Pancreas (tissue), 10 donors: ENCODE results near the gene PCDHA2. TPM values are rescaled to one million over a fixed set of nuclear protein-coding genes. Genes with fewer than 3 reads are reported as not detected.
"Not testable (repeated sequence)": the region's sequence is repeated elsewhere in the genome, so short reads cannot be mapped to it uniquely, and the experiment has no call there.

Source experiments
- ATAC-seq, 4 donors: fragments of 200-7000 bp; cut with Tn5 transposase; one replicate each; pipeline versions ENCODE4 v1.8.0 to v1.9.1; 2020; ENCODE audit warnings: mild to moderate bottlenecking in 4 of 4, moderate library complexity in 4 of 4
- DNase-seq, 6 donors: peaks; one replicate each; pipeline ENCODE4 v3.0.0-alpha.2; 2020
- FAIRE-seq: peaks from 2 replicates; lab custom pipeline; 2012; peaks lifted over from hg19 to GRCh38; lab: Jason Lieb, UNC
- H3K27ac ChIP-seq, 4 donors: fragments of 200-600 bp; sonication (generic); 1 replicate in 3 of 4; 2 replicates in 1 of 4; pipeline versions ENCODE4 v1.5.0 to v1.8.0; 2020
- H3K27me3 ChIP-seq, 4 donors: fragments of 200-600 bp; one replicate each; pipeline ENCODE4 v1.8.0; 2021
- H3K36me3 ChIP-seq, 3 donors: fragments of 200-600 bp; sonication (generic) in 1 of 3; one replicate each; pipeline versions ENCODE4 v1.5.0 to v1.8.0; 2020 to 2021
- H3K4me1 ChIP-seq, 3 donors: fragments of 200-600 bp; one replicate each; pipeline ENCODE4 v1.8.0; 2021
- H3K4me3 ChIP-seq, 4 donors: fragments of 200-600 bp; sonication (generic) in 2 of 4; one replicate each; pipeline versions ENCODE4 v1.5.0 to v1.8.0; 2020 to 2021
- H3K9me3 ChIP-seq, 4 donors: fragments of 200-600 bp; one replicate each; pipeline ENCODE4 v1.8.0; 2021
- CTCF ChIP-seq, 4 donors: fragments of 200-600 bp; sonication (generic) in 3 of 4; IDR thresholded peaks; one replicate each; pipeline versions ENCODE4 v1.5.0 to v1.8.0; 2021; ENCODE audit warnings: antibody characterized with exemption in 4 of 4
- WGBS, 2 donors: extraction: QIAGEN DNeasy Blood & Tissue Kit; methylation state at CpG; one replicate each; pipeline ENCODE4 v1.1.7; 2013; 5-methylcytosine and 5-hydroxymethylcytosine counted together
- intact Hi-C, 3 donors: fragments of 100-400 bp; cut with DNase I; formaldehyde crosslinking; loops; one replicate each; pipeline versions ENCODE4 v1.11.1 to v1.14.2; 2022
- polyA plus RNA-seq, 2 donors: library from polyadenylated mRNA; stranded (reverse); fragments of 200-250 nt; gene quantifications; one replicate each; pipeline ENCODE4 v1.2.3, GENCODE V29; 2013
- total RNA-seq, 6 donors: library from RNA; stranded (reverse); fragmentation: NEBNext Ultra II Directional in 4 of 6; extraction: Animal tissue kit (Norgen Biotek cat#: 25700) in 4 of 6; gene quantifications; one replicate each; pipeline versions ENCODE4 v1.2.1 to v1.2.4, GENCODE V29; 2021 to 2023
- donor health status: healthy with polysubstance abuse.
- donor health status: DM: no; HTN: no; CAD: no; lungs with moderate emphysema.
- donor health status: DM: no; HTN: no; CAD: no.
- donor health status: control.
- donor health status: control.
- donor health status: Bipolar disorder and iron deficiency.
- donor health status: DM: yes; HTN: yes; CAD: no.
- donor health status: DM: no; HTN: no; CAD: no.
- donor health status: DM: no; HTN: no; CAD: no.
- donor health status: DM: yes; HTN: yes; CAD: no.

PCDHA2 gene
- total and polyA plus RNA-seq, 8 donors = 0.08 to 0.40 (median 0.17) TPM; not detected in 1

GRCh38 chr5:140802781-140803271, 8.2 kb downstream of the PCDHA2 start:
- Histone ChIP-seq H3K36me3 (no peaks in the 10 kb centered on the region), H3K4me3 (no peak overlapping the region), H3K27me3 (peaks cover 0 to 5% (median 0%) of the 10 kb centered on the region in 4 donors), H3K9me3 (peaks cover 0 to 8% (median 2%) of the 10 kb centered on the region in 4 donors), H3K4me1 (no peaks in the 10 kb centered on the region), H3K27ac (no peak overlapping the region)
- 33 to 37% methylated on average over 47 to 53 of the region's 53 CpGs for WGBS, 2 donors
- no peak for FAIRE-seq
- no peak for ATAC-seq
- no peak for TF ChIP-seq CTCF (IDR thresholded peaks at IDR 0.05)
- intact Hi-C loops = no loop called here
- peak in 2 of 6 donors; percentile 50 to 60 for DNase-seq

- H3K4me1 ChIP-seq = no peaks in the 10 kb centered on the region
- peaks cover 0 to 8% (median 0%) of the 10 kb centered on the region in 4 donors for H3K27me3 ChIP-seq
- H3K9me3 ChIP-seq = peaks cover 0 to 8% (median 0%) of the 10 kb centered on the region in 4 donors
- peak in 2 of 4 donors; percentile 22 to 37 for TF ChIP-seq CTCF (IDR thresholded peaks at IDR 0.05)
- DNase-seq = peak in 4 of 6 donors; percentile 22 to 68 (median 61)
- H3K36me3 ChIP-seq = no peaks in the 10 kb centered on the region
- peak within 1 kb of the TSS in 3 of 4 donors; percentile 7 to 31 (median 28) for H3K4me3 ChIP-seq
- peak; percentile 77 to 97 (median 94) for ATAC-seq
- peak within 1 kb of the TSS in 1 of 4 donors; percentile 39 for H3K27ac ChIP-seq
- intact Hi-C loops = no loop called here
- 11 to 12% methylated on average over 34 to 41 of the region's 47 CpGs for WGBS, 2 donors
- FAIRE-seq = no peak
Measured at GRCh38 chr5:140806834-140807775, 12.5 kb downstream of the PCDHA2 start, which contains the start of gene PCDHA4. PCDHA4 (plus strand) TSS chr5:140807068.

GRCh38 chr5:140808241-140808888, 13.7 kb downstream of the PCDHA2 start:
- 53 to 57% methylated on average over 59 to 62 of the region's 62 CpGs for WGBS, 2 donors
- ATAC-seq, H3K27ac ChIP-seq, H3K9me3 ChIP-seq, H3K4me1 ChIP-seq, intact Hi-C loops, H3K27me3 ChIP-seq, H3K36me3 ChIP-seq, FAIRE-seq, H3K4me3 ChIP-seq: not testable (repeated sequence)
- peak in 2 of 6 donors; percentile 40 to 41 for DNase-seq

- no peak overlapping the region for H3K4me3 ChIP-seq
- peaks cover 0 to 8% (median 0%) of the 10 kb centered on the region in 4 donors for H3K27me3 ChIP-seq
- intact Hi-C loops = no loop called here
- H3K27ac ChIP-seq = no peak overlapping the region
- no peaks in the 10 kb centered on the region for H3K4me1 ChIP-seq
- 55 to 57% methylated on average over 43 of the region's 43 CpGs for WGBS, 2 donors
- ATAC-seq (no peak), DNase-seq (peak in 2 of 6 donors; percentile 48 to 65), FAIRE-seq (no peak)
- TF ChIP-seq CTCF (IDR thresholded peaks at IDR 0.05) = no peak
- no peaks in the 10 kb centered on the region for H3K36me3 ChIP-seq
- peaks cover 0 to 6% (median 0%) of the 10 kb centered on the region in 4 donors for H3K9me3 ChIP-seq
Measured at GRCh38 chr5:140808889-140809291, 14.2 kb downstream of the PCDHA2 start.
